Putamen (tissue), 1 donor: ENCODE results near the gene RAB26.
"Not testable (repeated sequence)": the region's sequence is repeated elsewhere in the genome, so short reads cannot be mapped to it uniquely, and the experiment has no call there.

Experiments used
- DNase-seq: peaks from one replicate; pipeline ENCODE4 v3.0.0-alpha.2; 2016; ENCODE audit warnings: low spot score

The RAB26 gene

GRCh38 chr16:2196162-2196980 is 47.9 kb downstream of the RAB26 start, which contains the start of gene CASKIN1:
CASKIN1 (minus strand) TSS chr16:2196605; CDS start chr16:2196432, 173 bp downstream.
- DNase-seq, result no peak

GRCh38 chr16:2196981-2197511 is 48.6 kb downstream of the RAB26 start:
- DNase-seq, result no peak

GRCh38 chr16:2197765-2198164 is 49.3 kb downstream of the RAB26 start:
- DNase-seq, result no peak

DNA sequence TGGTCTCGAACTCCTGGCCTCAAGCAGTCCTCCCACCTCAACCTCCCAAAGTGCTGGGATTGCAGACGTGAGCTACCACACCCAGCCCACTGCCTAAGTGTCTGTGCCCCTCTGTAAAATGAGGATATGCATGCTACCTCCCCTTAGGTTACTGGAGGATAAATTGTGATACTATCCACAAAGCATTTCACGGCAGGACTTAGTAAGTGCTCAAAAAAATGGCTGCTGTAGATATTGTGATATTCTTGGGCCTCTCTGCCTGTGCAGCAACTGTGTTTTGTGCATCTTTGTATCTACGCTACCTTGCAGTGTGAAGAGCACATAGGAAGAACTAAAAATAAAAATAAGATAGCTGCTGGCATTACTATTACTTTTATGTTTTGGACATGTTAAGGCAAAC is 49.9 kb downstream of the RAB26 start:
- no peak for DNase-seq

GRCh38 chr16:2199095-2199494 is 50.7 kb downstream of the RAB26 start:
- DNase-seq, result no peak

GRCh38 chr16:2199621-2200139 is 51.3 kb downstream of the RAB26 start:
- no peak for DNase-seq

- no peak for DNase-seq
Measured at GRCh38 chr16:2200313-2200712, 51.9 kb downstream of the RAB26 start.

DNA sequence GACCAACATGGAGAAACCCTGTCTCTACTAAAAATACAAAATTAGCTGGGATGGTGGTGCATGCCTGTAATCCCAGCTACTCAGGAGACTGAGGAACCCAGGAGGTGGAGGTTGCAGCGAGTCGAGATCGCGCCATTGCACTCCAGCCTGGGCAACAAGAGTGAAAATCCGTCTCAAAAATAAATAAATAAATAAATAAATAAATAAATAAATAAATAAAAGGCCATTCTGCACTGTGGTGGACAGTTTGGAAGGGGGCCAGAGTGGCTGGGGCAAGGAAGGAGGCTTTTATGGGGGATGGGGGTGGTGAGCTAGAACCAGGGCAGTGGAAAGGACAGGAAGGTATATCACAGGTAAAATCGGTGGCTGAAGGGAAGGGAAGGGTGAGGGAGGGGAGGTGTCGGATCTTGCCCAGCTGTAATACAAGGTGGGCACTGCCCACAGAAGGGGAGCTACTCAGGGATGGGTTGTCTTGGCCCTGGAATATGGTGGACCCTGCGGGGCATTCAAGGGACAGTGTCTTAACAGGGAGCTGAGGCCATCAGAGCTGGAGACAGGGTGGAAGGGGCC is 54.8 kb downstream of the RAB26 start:
- DNase-seq, result not testable (repeated sequence)
